Activated CD4-positive, alpha-beta memory T cell treated with anti-CD3 and anti-CD28 coated beads for 36 hours (primary cell): ENCODE measurements around the gene RCL1. TPM values are rescaled to one million over a fixed set of nuclear protein-coding genes. Genes with fewer than 3 reads are reported as not detected.

ENCODE experiments used
- CTCF ChIA-PET: fragments of 350-600 bp; sonication (Branson Sonifier 250); formaldehyde crosslinking; loops from one replicate; lab custom pipeline; 2021; ENCODE audit warnings: antibody characterized with exemption, inconsistent platforms; lab: Charles Lee
- POLR2A ChIA-PET: fragments of 350-600 bp; sonication (Branson Sonifier 250); formaldehyde crosslinking; loops from one replicate; lab custom pipeline; 2021; ENCODE audit warnings: antibody characterized with exemption; lab: Charles Lee
- DNase-seq: peaks from one replicate; pipeline ENCODE4 v3.0.0-alpha.2; 2020
- H3K27ac Mint-ChIP-seq: one replicate; pipeline ENCODE4 v1.8.0; 2021; ENCODE audit warnings: mixed read lengths
- H3K27me3 Mint-ChIP-seq: one replicate; pipeline ENCODE4 v1.8.0; 2021; ENCODE audit warnings: mixed read lengths
- H3K36me3 Mint-ChIP-seq: one replicate; pipeline ENCODE4 v1.8.0; 2021; ENCODE audit warnings: mixed read lengths
- H3K4me1 Mint-ChIP-seq: one replicate; pipeline ENCODE4 v1.8.0; 2021; ENCODE audit warnings: low read depth, mixed read lengths
- H3K4me3 Mint-ChIP-seq: one replicate; pipeline ENCODE4 v1.8.0; 2021; ENCODE audit warnings: mild to moderate bottlenecking, mixed read lengths
- H3K9me3 Mint-ChIP-seq: one replicate; pipeline ENCODE4 v1.8.0; 2021; ENCODE audit warnings: mixed read lengths
- intact Hi-C: fragments of 100-400 bp; cut with micrococcal nuclease; formaldehyde crosslinking; loops from one replicate; pipeline ENCODE4 v1.15.1; 2023
- total RNA-seq, 2 experiments: library from RNA; stranded (reverse); gene quantifications; one replicate each; pipeline ENCODE4 v1.2.3, GENCODE V29; 2021

The RCL1 gene
- total RNA-seq, 2 experiments from 2014 or later = 26.0 to 28.2 TPM

DNA sequence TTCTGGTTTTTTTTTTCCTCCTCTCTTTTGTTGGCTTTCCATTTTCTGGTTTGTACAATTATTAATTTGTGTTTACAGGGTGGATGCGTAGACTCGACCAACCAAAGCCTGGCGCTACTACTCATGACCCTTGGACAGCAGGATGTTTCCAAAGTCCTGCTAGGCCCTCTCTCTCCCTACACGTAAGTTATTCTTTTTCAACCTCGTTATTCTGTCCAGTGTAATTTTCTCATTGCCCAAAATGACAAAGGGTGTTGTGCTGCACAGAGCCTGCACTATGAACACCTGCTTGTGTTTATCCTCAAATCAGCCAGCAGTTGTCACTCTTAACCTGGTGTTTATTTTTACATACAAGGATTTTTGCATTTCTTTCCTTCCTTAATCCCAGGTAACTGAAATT is 56.6 kb downstream of the RCL1 start:
- Mint-ChIP-seq H3K27me3 (no peaks in the 10 kb centered on the region), H3K27ac (no peak overlapping the region), H3K9me3 (no peaks in the 10 kb centered on the region), H3K4me1 (peaks cover 5% of the 10 kb centered on the region), H3K36me3 (peaks cover 30% of the 10 kb centered on the region), H3K4me3 (no peak overlapping the region)
- ChIA-PET CTCF (no interaction called here), POLR2A (no interaction called here)
- no peak for DNase-seq
- intact Hi-C loops = loop anchor here (5.0 kb wide), 1 partner anchor 87 kb away; no protein-coding TSS in a partner anchor

DNA sequence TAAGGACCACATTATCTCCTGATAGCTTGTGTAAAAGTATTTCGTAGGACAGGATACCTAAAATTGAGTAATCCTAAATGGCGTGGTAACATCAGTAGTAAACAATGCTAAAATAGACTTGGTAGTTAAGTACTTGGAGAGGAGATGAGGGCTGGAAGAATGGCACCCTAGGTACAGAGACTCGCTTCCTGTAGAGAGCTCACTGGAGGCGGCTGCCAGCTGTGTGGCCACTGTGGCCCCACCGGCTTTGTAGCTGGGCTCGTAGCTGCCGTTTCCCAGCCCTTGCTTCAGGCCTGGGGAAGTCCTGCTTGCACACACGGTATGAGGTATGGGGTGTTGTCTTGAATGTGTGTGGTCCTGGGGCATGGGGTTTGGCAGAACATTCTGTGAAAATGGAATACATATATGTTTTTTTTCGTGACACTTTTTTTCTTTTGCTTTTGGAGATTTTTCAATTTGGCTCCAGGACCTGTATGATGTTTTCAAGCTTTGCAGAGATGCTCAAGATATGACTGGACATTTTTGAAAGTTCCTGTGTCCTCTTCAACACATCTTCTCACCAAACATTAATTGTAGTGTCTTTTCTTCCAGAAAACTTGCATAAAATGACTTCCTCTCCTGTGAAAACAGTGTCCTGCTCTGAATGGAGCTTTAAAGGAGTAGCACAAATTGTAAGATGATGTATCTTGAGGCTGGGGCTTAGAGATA is 58.0 kb downstream of the RCL1 start:
- no peak overlapping the region for H3K4me3 Mint-ChIP-seq
- intact Hi-C loops = no loop called here

GRCh38 chr9:4852419-4852818 is 59.7 kb downstream of the RCL1 start:
- CTCF ChIA-PET = no interaction called here
- no peak for DNase-seq

More for the DNA sequence above, 58.0 kb downstream of the RCL1 start:
- Mint-ChIP-seq H3K27ac (no peak overlapping the region), H3K4me1 (peaks cover 5% of the 10 kb centered on the region), H3K27me3 (no peaks in the 10 kb centered on the region), H3K9me3 (no peaks in the 10 kb centered on the region), H3K36me3 (peaks cover 21% of the 10 kb centered on the region)
- CTCF ChIA-PET = interaction anchor here (0.6 to 2.1 kb wide), 4 partner anchors 74 to 205 kb away, joined by 3 to 6 read pairs (median 4); partner anchors contain the start of gene JAK2
- DNase-seq = no peak
- POLR2A ChIA-PET = no interaction called here

GRCh38 chr9:4854265-4854590 is 61.5 kb downstream of the RCL1 start:
- no peak for DNase-seq
- Mint-ChIP-seq H3K9me3 (no peaks in the 10 kb centered on the region), H3K27ac (no peak overlapping the region), H3K4me1 (peaks cover 19% of the 10 kb centered on the region), H3K4me3 (no peak overlapping the region), H3K27me3 (no peaks in the 10 kb centered on the region), H3K36me3 (peaks cover 40% of the 10 kb centered on the region)
- intact Hi-C loops = no loop called here
- ChIA-PET CTCF (interaction anchor here (1.2 kb wide), 1 partner anchor 94 kb away, joined by 4 read pairs; no protein-coding TSS in a partner anchor), POLR2A (no interaction called here)

More at GRCh38 chr9:4852419-4852818, 59.7 kb downstream of the RCL1 start:
- Mint-ChIP-seq H3K9me3 (no peaks in the 10 kb centered on the region), H3K27me3 (no peaks in the 10 kb centered on the region), H3K36me3 (peaks cover 28% of the 10 kb centered on the region), H3K4me3 (no peak overlapping the region), H3K27ac (no peak overlapping the region), H3K4me1 (peaks cover 15% of the 10 kb centered on the region)
- intact Hi-C loops = no loop called here
- POLR2A ChIA-PET = no interaction called here

GRCh38 chr9:4855841-4856240 is 63.1 kb downstream of the RCL1 start:
- POLR2A ChIA-PET = no interaction called here
- intact Hi-C loops = no loop called here
- CTCF ChIA-PET = no interaction called here
- H3K4me1 Mint-ChIP-seq = peaks cover 19% of the 10 kb centered on the region
- no peak overlapping the region for H3K27ac Mint-ChIP-seq
- H3K4me3 Mint-ChIP-seq = no peak overlapping the region
- H3K9me3 Mint-ChIP-seq = no peaks in the 10 kb centered on the region
- peaks cover 45% of the 10 kb centered on the region for H3K36me3 Mint-ChIP-seq
- no peak for DNase-seq
- no peaks in the 10 kb centered on the region for H3K27me3 Mint-ChIP-seq

- intact Hi-C loops = no loop called here
- DNase-seq = peak; percentile 35
- CTCF ChIA-PET = interaction anchor here (0.6 kb wide), 1 partner anchor 13 kb away, joined by 3 read pairs; no protein-coding TSS in a partner anchor
- Mint-ChIP-seq H3K27me3 (no peaks in the 10 kb centered on the region), H3K4me3 (no peak overlapping the region), H3K27ac (peak overlapping the region; percentile 19), H3K9me3 (no peaks in the 10 kb centered on the region), H3K4me1 (peaks cover 15% of the 10 kb centered on the region), H3K36me3 (peaks cover 47% of the 10 kb centered on the region)
- POLR2A ChIA-PET = no interaction called here
Measured at GRCh38 chr9:4857163-4857810, 64.5 kb downstream of the RCL1 start.

DNA sequence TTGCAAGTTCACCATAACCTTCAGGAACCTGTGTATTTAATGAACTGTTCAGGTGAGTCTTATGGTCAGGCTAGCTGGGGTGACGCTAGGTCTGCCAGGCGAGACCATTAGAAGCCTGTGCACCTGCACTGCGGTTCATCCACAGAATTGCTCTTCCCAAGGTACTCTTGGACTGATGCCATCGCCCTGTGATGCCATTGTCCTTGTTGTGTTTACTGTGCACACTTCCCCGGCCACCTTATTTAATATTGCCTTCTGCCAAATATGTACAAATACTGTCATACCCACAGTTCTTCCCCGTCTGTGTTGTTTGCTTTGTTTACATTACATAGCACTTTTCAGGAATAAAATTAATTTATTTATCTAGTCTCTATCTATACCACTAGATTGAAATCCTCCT is 66.3 kb downstream of the RCL1 start:
- intact Hi-C loops = no loop called here
- Mint-ChIP-seq H3K9me3 (no peaks in the 10 kb centered on the region), H3K27me3 (no peaks in the 10 kb centered on the region), H3K4me3 (no peak overlapping the region), H3K27ac (no peak overlapping the region), H3K4me1 (peaks cover 15% of the 10 kb centered on the region), H3K36me3 (peaks cover 46% of the 10 kb centered on the region)
- no peak for DNase-seq
- POLR2A ChIA-PET = no interaction called here
- CTCF ChIA-PET = no interaction called here

- DNase-seq = no peak
- Mint-ChIP-seq H3K27me3 (no peaks in the 10 kb centered on the region), H3K9me3 (no peaks in the 10 kb centered on the region), H3K4me1 (peaks cover 15% of the 10 kb centered on the region), H3K4me3 (no peak overlapping the region), H3K27ac (no peak overlapping the region), H3K36me3 (peaks cover 46% of the 10 kb centered on the region)
- intact Hi-C loops = no loop called here
- POLR2A ChIA-PET = no interaction called here
- CTCF ChIA-PET = interaction anchor here (1.1 kb wide), 1 partner anchor 127 kb away, joined by 5 read pairs; no protein-coding TSS in a partner anchor
Measured at GRCh38 chr9:4860383-4860782, 67.6 kb downstream of the RCL1 start.

GRCh38 chr9:4861145-4861544 is 68.4 kb downstream of the RCL1 start:
- Mint-ChIP-seq H3K9me3 (no peaks in the 10 kb centered on the region), H3K4me1 (peaks cover 22% of the 10 kb centered on the region), H3K36me3 (peaks cover 46% of the 10 kb centered on the region), H3K27ac (no peak overlapping the region), H3K27me3 (no peaks in the 10 kb centered on the region), H3K4me3 (no peak overlapping the region)
- ChIA-PET POLR2A (no interaction called here), CTCF (interaction anchor here (1.1 kb wide), 1 partner anchor 126 kb away, joined by 5 read pairs; no protein-coding TSS in a partner anchor)
- DNase-seq = no peak
- intact Hi-C loops = no loop called here

- Mint-ChIP-seq H3K4me1 (peaks cover 24% of the 10 kb centered on the region), H3K4me3 (no peak overlapping the region), H3K27me3 (no peaks in the 10 kb centered on the region), H3K27ac (no peak overlapping the region), H3K36me3 (peaks cover 46% of the 10 kb centered on the region), H3K9me3 (no peaks in the 10 kb centered on the region)
- ChIA-PET CTCF (interaction anchor here (1.2 to 1.6 kb wide), 2 partner anchors 93 to 126 kb away, joined by 3 to 7 read pairs; no protein-coding TSS in a partner anchor), POLR2A (interaction anchor here (0.7 kb wide), 1 partner anchor 669 kb away, joined by 3 read pairs; no protein-coding TSS in a partner anchor)
- intact Hi-C loops = no loop called here
- DNase-seq = no peak
Measured at GRCh38 chr9:4861736-4862451, 69.2 kb downstream of the RCL1 start.

DNA sequence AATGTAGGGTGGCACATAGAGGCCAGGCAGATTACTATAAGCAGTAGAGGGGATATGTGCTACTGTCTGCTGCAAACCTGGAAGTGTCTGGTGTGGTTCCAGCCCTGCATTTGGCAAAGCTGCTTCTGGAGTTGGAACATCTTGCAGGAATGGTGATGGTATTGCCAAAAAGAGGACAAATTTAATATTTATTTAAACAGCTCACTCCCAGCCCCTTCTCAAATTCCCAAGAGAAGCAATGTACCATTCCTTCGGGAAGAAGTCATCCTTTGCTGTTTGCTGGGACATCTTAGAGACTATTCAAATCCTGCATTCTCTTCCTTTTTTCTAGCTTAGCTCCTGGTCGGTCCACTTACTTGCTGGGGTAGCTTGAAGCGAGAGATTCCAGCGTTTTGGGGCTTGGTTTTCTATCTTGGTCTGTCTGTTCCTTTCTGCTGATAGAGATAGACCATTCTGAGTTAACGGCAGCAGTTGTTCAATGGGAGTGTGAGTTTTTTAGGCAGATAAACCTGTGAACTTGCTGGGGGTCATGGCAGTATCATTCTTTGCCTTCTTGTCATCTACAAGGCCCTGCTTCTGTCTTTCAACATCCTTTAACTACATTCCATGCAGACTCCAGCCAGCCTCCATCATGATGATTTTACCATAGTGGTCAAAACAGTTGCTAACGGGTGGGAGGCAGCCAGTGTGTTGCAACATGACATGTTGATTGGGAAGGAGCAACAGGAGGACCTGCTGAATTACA is 69.9 kb downstream of the RCL1 start:
- DNase-seq = no peak
- Mint-ChIP-seq H3K27ac (no peak overlapping the region), H3K4me3 (no peak overlapping the region), H3K9me3 (no peaks in the 10 kb centered on the region), H3K4me1 (peaks cover 22% of the 10 kb centered on the region), H3K27me3 (no peaks in the 10 kb centered on the region), H3K36me3 (peaks cover 40% of the 10 kb centered on the region)
- intact Hi-C loops = no loop called here
- POLR2A ChIA-PET = interaction anchor here (0.7 kb wide), 1 partner anchor 668 kb away, joined by 3 read pairs; no protein-coding TSS in a partner anchor
- CTCF ChIA-PET = interaction anchor here (1.2 to 1.6 kb wide), 3 partner anchors 94 to 125 kb away, joined by 3 to 7 read pairs (median 3); no protein-coding TSS in a partner anchor
